ENCODE data around the gene WWOX. TPM values are rescaled to one million over a fixed set of nuclear protein-coding genes. Genes with fewer than 3 reads are reported as not detected.

Gene WWOX
- total RNA-seq, 1 donor from 2014 or later: 15.8 TPM

DNA sequence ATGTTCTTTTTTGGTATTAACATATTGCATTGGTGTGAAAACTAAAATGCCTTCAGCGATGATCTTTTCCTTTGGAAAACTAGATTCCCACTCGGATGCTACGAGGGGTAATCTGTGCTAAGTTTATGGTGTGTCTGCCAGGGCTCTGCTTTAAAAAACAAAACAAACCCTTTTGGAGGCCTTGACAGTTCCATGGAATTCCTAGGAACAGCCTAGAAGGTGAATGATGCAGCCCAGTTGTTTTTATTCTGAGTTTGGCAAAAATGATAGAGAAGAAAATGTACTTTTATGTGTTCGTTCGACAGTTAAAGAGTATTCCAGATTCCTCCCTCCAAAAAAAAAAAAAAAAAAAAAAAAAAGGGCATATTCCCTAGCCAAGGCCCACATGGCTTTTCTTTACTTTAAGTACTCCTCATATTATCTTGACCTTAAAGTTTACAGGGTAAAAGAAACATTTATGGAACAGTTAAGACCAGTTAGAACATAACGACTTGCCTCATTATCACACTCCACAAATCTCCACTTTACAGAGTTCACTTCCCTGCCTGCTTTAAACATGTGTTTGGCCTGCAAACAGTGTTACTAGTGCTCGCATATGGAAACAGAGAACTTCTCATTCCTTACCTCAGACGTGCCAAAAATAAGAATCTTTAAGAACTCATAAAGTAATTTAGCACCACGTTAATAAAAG is 159.1 kb downstream of the WWOX start:
- no peak for DNase-seq (ENCODE audit: low spot score)

DNA sequence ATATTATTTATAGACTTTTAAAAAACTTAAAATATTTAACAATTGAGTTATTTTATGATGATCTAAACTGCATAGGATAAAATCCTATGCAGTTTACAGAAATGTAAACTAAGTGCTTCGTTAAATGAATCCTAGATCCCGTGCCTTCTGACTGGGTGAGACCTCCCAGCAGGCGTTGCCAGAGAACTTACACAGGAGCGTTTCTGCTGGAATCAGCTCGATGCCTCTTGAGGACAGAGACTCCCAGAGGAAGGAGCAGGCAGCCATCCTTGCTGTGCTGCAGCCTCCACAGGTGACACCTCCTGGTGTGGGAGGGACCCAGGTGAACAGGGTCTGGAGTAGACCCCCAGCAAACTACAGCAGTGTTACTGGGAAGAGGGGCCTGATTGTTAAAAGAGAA is 160.4 kb downstream of the WWOX start:
- DNase-seq (ENCODE audit: low spot score): no peak

DNA sequence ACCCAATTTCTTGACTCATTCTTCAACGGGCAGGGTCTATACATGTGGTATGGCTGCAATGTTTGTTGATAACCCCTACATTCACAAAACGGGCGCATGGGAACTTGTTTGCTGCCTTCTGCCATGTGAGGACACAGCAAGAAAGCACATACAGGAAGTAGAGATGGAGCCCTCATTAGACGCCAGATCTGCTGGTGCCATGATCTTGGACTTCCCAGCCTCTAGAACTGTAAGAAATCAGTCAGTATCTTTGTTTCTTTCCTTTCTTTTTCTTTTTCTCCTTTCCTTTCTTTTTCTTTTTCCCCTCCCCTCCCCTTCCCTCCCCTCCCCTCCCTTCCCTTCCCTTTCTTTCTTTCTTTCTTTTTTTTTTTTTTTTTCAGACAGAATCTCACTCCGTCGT is 165.2 kb downstream of the WWOX start:
- no peak for DNase-seq (ENCODE audit: low spot score)

DNA sequence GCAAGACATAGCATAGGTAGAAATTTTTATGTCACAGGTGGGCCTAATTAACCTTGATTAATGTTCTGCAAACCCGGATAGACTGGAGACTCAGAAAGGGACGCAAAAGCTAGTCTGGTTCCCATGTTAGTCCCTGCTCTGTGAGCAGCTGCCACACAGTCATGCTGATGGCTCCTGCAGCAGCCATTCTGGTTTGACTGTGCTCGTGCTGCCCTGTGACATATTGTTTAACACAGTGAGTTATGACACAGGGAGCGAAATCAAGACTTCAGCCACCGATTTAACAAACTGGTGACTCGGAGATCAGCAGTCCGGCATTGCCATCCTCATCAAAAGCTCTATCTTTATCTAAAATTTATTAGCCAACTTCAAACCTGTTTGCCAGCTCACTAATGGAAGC is 169.8 kb downstream of the WWOX start:
- DNase-seq (ENCODE audit: low spot score): no peak

DNA sequence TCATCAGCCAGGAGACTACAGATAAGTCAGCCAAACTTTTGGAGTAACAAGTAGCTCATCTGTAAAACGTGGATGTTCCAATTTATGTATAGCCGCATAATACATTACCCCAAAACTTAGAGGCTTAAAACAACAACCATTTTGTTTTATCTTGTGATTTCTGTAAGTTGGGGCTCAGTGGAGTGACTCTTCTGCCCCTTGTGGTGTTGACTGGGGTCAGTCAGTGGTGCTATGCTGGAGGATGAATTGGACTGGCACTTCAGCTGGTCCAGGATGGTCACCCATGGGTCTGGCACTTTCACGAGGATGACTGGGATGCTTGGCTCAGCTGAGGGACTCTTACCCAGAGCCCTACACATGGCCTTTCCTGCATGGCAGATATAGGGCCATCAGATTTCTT is 172.5 kb downstream of the WWOX start:
- no peak for DNase-seq (ENCODE audit: low spot score)

DNA sequence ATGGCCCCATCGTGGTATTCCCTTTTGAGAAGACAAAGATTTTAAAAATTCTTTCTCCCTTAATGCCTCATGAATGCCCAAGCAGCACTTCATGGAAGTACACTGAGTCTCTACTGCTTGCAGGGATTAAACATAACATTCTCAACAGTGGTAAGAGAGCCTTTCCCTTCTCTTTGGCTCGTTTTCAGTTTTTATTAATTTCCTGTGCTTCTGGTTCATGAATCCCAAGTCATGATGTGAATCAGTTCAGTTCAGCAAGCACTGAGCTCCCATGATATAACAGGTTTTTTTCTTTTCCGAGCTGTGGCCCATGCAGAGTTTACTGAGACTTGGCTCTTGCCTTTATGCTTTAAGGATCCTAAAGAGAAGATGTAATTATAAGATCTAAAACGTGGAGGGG is 175.3 kb downstream of the WWOX start:
- DNase-seq (ENCODE audit: low spot score): no peak

DNA sequence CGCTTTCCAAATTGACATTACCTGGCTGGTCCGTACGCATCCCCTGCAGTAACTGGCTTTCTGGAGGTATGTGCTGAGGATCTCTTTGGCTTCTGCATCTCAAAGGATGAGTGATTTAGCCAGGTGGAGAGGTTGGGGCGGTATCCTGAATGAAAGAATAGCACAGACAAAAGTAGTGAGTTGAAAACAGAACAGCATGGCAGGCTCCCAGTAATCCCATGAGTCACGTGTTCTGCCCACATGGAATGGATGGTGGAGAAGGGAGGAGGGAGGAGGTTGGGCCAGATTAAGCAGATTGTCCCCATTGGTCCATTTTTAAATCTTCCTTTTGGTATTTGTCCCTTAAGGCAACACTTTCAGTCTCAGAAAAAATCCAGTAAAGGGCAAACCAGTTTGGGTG is 176.0 kb downstream of the WWOX start:
- no peak for DNase-seq (ENCODE audit: low spot score)

DNA sequence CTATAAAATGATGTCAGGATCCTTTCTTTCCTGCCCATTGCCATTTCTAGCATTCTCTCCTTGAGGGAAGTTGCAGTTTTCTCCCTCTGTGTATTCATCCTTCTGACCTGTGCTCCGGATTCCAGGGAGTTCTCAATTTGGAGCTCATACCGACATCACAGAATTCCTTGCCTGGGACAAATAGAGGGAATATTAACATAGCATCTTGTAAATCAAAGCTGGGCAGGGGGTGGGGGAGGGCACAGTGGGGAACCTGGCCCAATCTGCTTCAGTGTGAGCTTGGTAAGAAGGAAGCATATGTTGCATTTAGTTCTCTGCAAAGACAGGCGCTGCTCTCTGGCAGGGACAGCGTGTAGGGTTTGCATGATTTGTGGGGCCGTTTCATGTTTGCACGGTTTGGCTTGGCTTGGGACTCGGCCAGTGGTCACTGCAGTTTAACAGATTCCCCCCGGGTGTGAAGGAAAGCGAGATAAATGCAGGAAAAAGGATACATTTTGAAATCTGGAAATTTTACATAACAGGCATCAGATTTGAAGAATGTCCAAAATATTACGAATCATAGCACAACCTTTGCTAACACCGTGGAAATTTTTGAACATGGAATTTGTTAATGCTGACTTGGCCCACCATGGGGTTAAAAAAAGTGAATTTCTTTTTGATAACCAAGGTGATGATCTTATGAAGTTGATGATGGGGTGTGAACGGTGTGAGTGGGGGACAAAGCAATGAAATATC is 178.0 kb downstream of the WWOX start:
- no peak for DNase-seq (ENCODE audit: low spot score)

DNA sequence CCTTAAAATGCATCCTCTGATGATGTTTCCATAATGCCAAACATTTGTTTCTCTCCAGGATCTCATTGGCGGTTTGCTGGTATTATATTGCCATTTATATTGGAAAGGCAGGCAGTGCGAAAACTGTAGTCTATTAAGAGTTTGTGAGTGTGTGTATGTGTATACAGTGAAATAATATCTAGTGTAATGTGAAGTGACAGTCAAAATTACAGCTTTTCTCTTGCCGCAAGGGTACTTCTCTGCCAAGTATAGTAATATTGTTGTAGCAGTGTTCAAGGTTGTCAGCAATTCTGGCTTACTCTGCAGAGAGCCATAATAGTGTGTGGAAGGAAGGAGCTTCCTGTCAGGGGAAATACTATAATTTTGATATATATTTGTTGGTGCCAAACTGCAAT is 178.6 kb downstream of the WWOX start:
- no peak for DNase-seq (ENCODE audit: low spot score)

DNA sequence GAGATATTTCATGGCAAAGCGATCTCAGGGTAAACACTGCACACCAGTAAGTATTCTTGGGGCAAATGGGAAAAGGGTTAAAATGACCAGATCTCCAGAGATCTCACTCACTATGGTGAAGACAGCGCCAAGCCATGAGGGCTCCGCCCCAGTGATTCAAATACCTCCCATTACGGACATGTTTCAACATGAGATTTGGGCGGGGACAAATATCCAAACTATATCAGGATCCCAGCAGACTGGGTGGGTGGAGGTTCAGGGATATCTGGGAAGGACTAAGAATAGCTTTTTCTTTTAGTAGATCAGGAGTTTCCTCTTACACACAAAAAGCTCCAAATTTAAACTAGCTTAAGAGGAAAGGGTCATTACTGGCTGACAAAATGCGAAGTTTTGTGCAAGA is 181.7 kb downstream of the WWOX start:
- no peak for DNase-seq (ENCODE audit: low spot score)

DNA sequence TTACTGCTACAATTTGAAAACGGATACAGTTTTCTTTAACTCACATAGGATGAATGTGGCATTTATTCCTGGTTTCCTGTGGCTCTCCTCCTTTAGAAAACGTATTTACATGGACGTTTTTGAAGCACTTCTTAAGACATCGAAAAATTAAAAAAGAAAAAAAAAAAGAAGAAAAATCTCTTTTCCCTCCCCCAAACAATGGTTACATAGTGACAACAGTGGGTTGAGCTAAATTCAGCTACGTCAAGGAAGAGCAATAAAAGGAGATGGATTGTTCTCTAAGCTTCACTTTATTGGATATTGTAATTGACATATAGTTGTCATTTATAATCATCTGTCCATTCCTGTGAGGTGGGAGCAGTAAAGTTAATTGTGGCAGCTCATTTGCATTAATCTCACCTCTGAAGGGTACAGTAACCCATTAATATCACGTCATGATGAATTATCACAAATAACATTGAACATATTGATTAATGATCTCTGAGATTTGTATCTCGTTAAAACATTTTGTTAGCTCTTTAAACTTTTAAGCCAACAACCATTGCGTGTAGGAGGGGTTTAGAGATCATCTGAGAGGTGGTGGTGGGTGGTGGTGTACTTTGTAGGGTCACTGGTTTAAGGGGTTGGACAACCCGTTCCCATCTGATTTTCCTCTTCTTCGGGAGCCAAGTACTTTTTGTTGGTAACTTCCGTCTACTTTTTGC is 184.2 kb downstream of the WWOX start:
- no peak for DNase-seq (ENCODE audit: low spot score)

DNA sequence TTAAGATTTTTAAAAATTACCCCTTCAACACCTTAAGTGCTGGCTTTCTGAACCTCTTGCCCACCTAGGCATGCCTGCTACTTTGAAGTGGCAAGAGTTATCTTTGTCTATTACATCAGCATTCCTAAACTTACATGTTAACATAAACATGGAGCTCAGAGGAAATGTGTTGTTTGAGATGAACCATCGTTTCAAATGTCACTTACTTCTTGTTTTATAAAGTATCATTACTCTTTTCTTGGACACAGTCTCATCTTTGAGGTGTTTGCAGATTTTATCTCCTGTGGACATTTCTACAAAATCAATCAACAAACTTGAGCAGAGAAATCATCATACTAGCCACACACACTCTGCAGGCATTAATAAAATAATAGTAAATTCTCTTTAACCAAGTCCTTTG is 184.9 kb downstream of the WWOX start:
- no peak for DNase-seq (ENCODE audit: low spot score)

DNA sequence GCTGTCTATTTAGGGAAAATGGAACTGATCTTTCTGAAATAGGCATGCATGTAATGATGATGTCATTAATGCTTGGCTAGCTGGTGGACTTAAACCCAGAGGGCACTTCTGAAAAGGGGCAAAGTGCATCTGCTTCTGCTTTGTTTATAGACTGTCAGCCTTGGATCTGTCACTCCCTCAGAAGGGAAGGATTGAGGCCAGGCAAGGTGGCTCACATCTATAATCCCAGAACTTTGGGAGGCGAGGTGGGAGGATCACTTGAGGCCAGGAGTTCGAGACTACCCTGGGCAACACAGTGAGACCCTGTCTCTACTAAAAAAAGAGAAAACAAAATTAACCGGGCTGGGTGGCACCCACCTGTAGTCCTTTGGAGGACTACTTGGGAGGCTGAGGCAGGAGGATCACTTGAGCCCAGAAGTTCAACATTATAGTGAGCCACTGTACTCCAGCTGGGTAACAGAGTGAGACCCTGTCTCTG is 185.5 kb downstream of the WWOX start:
- no peak for DNase-seq (ENCODE audit: low spot score)

DNA sequence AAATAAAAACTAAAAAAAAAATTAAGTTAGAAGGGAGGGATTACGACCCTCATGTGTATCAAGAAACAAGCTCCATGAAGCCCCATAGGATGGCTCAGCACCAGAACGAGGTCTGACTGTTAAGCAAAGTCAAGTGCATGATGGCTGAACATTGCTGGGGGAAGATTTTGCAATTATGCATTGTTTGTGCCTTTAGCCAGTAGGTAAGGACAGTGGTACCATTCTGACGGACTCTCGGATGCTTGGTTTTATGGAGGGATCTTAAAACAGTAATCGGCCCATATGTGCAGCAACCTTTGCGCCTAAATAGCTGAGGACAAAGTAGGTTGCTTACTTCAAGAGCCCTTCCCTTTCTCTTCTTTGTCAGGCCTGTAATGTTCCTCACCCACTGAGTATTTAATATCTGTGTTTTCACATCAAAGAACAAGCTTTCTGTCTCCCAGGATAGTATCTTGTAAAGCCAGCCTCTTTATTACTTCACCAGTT is 186.0 kb downstream of the WWOX start:
- no peak for DNase-seq (ENCODE audit: low spot score)

DNA sequence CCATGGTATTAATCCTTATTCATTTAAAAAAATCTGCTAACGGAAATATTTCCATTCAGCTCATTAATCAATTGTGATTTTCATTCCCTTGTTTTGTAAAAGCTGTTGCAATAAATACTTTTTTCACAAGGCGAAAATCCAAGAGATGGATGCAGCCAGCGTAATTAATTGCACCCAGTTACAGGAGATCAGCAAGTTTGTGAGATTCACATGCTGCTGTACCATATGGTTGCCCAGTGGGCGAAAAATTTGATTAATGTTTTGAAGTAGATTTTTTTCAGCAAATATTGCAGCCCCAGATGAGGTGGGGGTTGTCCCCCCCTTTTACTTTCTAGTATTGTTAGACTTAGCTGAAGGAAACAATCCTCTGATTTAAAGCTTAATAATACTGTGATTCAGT is 186.6 kb downstream of the WWOX start:
- no peak for DNase-seq (ENCODE audit: low spot score)

DNA sequence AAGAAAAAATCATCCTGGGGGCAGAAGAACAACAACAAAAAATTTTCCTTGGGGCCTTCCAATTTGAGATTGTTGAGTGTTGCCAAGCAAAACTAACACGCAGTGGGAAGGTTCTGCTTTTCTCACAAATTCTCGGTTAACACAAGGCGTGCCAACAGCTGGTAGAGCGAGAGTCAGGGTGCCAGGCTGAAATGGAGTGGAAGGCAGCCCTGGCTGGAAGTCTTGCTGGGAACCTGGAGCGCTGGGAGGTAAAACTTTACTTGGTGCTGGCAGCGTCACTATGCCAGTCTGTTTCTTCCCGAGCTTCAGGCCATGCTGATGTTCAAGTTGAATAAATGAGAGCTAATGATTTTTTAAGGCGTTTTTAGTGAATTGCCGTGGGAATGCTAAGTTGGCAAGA is 189.4 kb downstream of the WWOX start:
- DNase-seq (ENCODE audit: low spot score): no peak

DNA sequence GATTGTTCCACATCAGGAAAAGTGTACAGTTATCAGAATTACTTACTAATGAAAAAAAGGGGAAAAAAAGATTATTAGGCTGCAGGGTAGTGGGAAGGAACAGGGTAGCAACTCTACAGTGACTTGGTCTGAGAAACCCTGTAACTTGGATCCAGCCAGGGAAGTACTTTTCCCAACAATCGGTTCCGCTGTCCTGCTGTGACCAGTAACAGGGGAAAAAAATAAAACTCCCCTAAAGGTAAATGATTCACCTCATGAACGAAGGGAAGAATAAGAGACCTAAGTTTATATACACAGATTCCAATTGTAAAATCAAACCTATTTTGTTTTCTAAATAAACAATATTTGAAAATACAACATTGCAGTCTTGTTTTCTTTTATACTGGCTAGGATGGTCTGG is 189.9 kb downstream of the WWOX start:
- DNase-seq (ENCODE audit: low spot score): no peak

DNA sequence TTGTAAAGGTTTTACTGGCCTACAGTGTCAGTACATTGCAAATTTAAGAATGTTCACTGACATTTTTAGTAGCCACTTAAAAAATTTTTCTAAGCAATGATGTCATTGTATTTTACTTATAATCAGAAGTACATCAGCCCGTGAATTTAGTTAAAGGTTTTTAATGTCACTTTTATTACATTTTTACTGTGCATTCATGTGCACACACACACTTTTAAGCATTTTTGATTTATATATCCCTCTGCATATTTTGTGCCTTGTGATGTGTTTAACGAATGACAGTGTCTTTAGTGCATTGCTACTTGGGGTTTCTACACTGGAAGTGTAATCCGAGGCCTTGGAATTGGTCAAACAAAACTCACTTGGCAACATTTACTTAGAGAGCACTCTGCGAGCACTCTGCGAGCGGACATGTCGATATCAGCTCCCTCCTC is 190.4 kb downstream of the WWOX start:
- no peak for DNase-seq (ENCODE audit: low spot score)

DNA sequence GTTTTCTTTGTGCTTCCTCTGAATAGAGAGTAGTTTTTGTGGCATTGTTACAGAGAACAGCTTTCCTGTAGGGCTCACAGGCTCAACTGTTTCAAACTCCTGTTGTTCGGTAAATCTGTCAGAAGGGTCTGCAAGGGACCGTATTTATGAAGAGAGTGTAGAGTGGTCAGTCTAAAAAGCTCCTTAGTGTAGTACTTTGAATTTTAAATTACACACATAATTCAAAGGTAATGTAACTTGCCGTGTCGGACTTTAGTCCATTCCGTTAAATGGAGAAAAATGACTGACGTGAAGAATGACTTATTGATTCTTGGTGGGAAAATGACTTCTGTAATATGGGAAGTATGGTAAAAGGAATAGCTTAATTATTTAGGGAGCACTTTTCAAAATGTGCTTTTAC is 190.9 kb downstream of the WWOX start:
- DNase-seq (ENCODE audit: low spot score): no peak

DNA sequence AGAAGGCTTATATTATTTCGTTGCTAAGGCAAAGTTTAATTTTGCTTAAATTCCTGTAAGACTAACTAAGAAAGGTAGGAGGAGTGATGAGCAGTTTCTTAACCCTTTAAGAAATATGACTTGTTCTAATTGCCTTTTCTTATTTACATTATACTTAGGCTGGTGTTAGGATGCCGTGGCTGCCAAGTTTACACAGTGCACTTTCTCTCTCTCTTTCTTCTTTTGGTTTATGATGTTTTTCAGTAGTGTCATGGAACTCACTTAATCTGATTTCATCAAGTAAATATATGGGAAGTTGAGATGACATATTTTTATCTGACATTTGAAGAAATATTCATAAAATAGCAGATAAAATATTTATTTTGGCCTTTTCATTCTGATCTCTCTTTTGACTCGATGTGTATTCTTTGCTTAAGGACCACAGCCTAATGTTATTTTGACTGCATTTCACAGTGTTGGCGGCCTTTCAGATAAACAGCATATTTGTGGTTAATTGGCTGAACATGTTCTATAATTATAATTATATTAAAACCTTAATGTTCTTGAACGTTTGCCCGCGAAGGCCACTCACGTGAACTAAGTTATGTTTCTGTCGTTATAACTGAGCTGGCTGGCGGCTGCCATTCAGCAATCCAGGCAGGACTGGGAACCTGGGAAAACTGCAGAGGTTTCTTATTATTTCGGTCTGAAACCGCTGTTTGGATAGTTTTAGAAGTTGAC is 191.6 kb downstream of the WWOX start:
- DNase-seq (ENCODE audit: low spot score): no peak

DNA sequence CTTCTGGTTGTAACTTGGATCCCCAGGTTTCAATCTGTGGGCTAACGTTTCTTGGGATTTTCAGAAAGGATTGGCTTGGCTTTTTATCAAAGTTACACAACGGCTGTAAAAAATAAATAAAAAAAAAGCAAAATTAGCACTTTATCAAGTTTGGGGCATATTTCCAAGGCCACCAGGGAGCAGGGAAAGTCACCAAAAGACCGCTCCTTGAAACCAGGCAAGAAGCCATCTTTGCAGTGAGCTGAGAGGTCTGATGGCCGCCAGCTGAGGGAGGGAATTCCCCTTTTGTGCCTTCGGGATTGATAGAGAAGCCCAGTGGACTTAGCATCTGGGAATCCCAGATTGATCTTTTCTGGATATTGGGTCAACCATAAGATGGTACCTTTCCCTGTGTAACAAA is 192.2 kb downstream of the WWOX start:
- no peak for DNase-seq (ENCODE audit: low spot score)

All from mesenteric fat pad (tissue), 1 donor.